AG04450 (cell line): Measurements from ENCODE around the gene APCDD1L. TPM values are rescaled to one million over a fixed set of nuclear protein-coding genes. Genes with fewer than 3 reads are reported as not detected.
"Not testable (repeated sequence)": the region's sequence is repeated elsewhere in the genome, so short reads cannot be mapped to it uniquely, and the experiment has no call there.

ENCODE experiments used
- CTCF ChIA-PET: fragments of 300-600, 350-600 bp; formaldehyde crosslinking; extraction: SDS; loops from one replicate; lab custom pipeline; 2022; ENCODE audit warnings: antibody characterized with exemption, inconsistent platforms; lab: Charles Lee
- POLR2A ChIA-PET: fragments of 350-600 bp; formaldehyde crosslinking; extraction: SDS; loops from one replicate; lab custom pipeline; 2021; ENCODE audit warnings: antibody characterized with exemption, inconsistent platforms; lab: Yijun Ruan, JAX
- DNase-seq: peaks from one replicate; pipeline ENCODE4 v3.0.0-alpha.2; 2011; ENCODE audit warnings: low read depth, low spot score
- H3K27ac ChIP-seq: one replicate; pipeline ENCODE4 v1.5.1; 2012; ENCODE audit warnings: low read depth, low read length, control low read depth
- H3K27me3 ChIP-seq: one replicate; pipeline ENCODE4 v1.6.0; 2012; ENCODE audit warnings: low read length; ENCODE audit not compliant: control insufficient read depth, insufficient read depth
- H3K4me3 ChIP-seq: 2 replicates; pipeline ENCODE4 v1.5.1; 2011; ENCODE audit warnings: mild to moderate bottlenecking, low read depth, low read length, control low read depth
- H3K9me3 ChIP-seq: 2 replicates; pipeline ENCODE4 v1.5.1; 2012; ENCODE audit warnings: low read length; ENCODE audit not compliant: control insufficient read depth, insufficient read depth
- polyA plus RNA-seq: library from polyadenylated mRNA; depleted of rRNA; stranded (reverse); fragments of >200 nt; gene quantifications from 2 replicates; pipeline ENCODE4 v1.2.3, GENCODE V29; 2011
- TF ChIP-seq, protein P1 (sequence below): IDR thresholded peaks from 2 replicates; pipeline ENCODE4 v1.5.1; 2011; ENCODE audit warnings: low read depth, low read length, control low read depth, inconsistent platforms

The APCDD1L gene
- polyA plus RNA-seq, 1 experiment, result 8.6 TPM

DNA sequence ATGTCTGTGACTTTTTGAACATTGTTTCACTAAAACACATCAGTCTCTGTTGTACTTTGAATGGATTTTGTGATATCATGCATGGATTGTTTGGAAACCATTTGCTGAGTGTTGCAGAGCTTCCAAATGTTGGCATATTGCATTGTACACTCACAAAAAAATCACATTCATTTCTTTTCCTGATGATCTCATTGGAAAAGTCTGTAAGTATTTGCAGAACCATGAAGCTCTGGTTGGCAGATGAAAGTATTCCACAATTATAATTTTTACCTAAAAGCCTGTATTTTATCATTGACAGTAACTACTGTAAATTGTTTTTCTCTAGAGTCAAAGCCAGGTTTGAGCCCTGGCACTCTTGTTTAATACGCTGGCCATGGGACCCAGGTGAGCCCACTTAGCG, 84.1 kb downstream of the APCDD1L start:
- POLR2A ChIA-PET, result no interaction called here
- TF ChIP-seq, protein P1, sequence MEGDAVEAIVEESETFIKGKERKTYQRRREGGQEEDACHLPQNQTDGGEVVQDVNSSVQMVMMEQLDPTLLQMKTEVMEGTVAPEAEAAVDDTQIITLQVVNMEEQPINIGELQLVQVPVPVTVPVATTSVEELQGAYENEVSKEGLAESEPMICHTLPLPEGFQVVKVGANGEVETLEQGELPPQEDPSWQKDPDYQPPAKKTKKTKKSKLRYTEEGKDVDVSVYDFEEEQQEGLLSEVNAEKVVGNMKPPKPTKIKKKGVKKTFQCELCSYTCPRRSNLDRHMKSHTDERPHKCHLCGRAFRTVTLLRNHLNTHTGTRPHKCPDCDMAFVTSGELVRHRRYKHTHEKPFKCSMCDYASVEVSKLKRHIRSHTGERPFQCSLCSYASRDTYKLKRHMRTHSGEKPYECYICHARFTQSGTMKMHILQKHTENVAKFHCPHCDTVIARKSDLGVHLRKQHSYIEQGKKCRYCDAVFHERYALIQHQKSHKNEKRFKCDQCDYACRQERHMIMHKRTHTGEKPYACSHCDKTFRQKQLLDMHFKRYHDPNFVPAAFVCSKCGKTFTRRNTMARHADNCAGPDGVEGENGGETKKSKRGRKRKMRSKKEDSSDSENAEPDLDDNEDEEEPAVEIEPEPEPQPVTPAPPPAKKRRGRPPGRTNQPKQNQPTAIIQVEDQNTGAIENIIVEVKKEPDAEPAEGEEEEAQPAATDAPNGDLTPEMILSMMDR, result no peak
- DNase-seq, result no peak
- H3K4me3 ChIP-seq, result no peak overlapping the region
- no peak overlapping the region for H3K27ac ChIP-seq
- CTCF ChIA-PET, result interaction anchor here (0.9 to 1.4 kb wide), 2 partner anchors 42 to 220 kb away, joined by 3 to 4 read pairs; partner anchors contain the start of genes STX16 and VAPB
- no peaks in the 10 kb centered on the region for H3K9me3 ChIP-seq
- H3K27me3 ChIP-seq, result no peaks in the 10 kb centered on the region

DNA sequence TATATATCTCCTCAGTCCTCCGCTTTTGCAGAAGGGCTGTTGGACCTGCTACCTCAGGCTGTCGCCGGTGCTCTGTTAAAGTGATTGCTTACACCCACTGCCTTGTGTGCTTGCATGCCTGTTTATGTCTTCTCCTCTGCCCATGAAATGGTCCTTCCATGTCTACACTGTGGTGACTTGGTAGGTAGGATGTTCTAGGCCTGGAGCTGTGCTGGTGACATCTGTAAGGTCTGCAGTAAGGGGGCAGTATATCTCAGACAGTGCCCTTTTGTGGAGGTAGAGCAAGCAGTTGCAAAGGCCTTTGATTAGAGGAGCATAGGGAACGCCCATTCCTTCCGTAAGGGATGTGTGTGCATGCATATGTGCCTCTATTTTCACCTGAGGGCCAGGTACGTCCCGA, 85.9 kb downstream of the APCDD1L start:
- ChIA-PET POLR2A (no interaction called here), CTCF (interaction anchor here (1.2 to 1.6 kb wide), 2 partner anchors 18 to 222 kb away, joined by 3 to 4 read pairs; partner anchors contain the start of gene STX16)
- Histone ChIP-seq H3K9me3 (no peaks in the 10 kb centered on the region), H3K27ac (no peak overlapping the region), H3K4me3 (no peak overlapping the region), H3K27me3 (no peaks in the 10 kb centered on the region)
- TF ChIP-seq, protein P1, result no peak
- no peak for DNase-seq

DNA sequence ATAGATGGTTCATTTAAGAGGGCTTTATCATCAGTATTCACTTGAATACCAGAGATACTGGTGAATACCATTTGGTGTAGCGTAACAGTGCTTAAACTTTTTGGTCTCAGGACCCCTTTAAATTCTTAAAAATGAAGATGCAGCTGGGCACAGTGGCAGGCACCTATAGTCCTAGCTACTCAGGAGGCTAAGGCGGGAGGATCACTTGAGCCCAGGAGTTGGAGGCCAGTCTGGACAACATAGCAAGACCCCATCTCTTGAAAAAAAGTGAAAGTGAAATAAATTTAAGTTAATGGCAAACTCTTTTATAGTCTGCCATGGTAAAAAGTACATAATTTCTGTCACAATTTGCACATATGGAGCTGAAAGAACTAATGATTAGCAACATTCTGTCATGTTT, 86.8 kb downstream of the APCDD1L start:
- H3K4me3 ChIP-seq, result no peak overlapping the region
- no peaks in the 10 kb centered on the region for H3K27me3 ChIP-seq
- no peak for DNase-seq
- ChIA-PET CTCF (interaction anchor here (1.2 kb wide), 1 partner anchor 19 kb away, joined by 3 read pairs; no protein-coding TSS in a partner anchor), POLR2A (no interaction called here)
- no peak overlapping the region for H3K27ac ChIP-seq
- TF ChIP-seq, protein P1, result no peak
- H3K9me3 ChIP-seq, result no peaks in the 10 kb centered on the region

DNA sequence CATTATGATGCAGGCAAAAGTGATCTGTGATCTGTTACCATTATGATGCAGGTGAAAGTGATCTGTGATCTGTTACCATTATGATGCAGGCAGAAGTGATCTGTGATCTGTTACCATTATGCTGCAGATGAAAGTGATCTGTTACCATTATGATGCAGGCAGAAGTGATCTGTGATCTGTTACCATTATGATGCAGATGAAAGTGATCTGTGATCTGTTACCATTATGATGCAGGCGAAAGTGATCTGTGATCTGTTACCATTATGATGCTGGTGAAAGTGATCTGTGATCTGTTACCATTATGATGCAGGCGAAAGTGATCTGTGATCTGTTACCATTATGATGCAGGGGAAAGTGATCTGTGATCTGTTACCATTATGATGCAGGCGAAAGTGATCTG, 87.6 kb downstream of the APCDD1L start:
- POLR2A ChIA-PET, H3K4me3 ChIP-seq, H3K9me3 ChIP-seq, CTCF ChIA-PET, H3K27me3 ChIP-seq, DNase-seq, H3K27ac ChIP-seq: not testable (repeated sequence)

DNA sequence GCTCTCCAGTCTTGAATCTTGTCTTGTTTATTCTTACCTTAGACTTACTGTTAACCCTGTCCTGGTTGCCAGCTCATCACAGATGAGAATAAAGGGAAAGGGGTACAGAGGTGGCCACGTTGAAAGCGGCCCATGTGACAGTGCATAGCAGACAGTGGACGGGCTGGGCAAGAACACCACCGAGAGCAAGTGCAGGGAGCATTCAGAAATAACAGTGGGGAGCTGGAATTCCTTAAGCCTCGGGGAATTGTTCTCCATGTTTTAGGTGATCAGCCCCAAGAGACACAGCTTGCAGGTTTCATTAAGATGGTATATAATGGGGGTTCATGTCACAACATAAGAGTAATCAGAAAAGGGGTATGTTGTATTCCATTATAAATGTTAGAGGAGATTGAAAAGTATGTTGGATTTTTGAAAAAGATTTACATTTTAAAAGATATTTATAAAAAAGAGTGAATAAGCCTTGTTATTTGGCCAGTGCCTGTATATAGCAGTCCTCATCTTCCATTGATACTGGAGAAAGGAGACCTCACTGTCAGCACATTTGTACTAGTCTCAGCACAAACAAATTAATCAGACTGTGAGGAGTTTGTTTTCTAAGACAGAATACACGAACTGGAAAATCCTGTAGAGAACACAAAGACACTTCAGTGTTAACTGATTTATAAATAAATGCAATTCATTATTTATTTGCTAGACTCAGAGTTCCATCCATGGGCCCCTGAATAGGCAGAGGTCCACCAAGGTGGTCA, 90.8 kb downstream of the APCDD1L start:
- Histone ChIP-seq H3K27ac (no peak overlapping the region), H3K27me3 (no peaks in the 10 kb centered on the region), H3K9me3 (no peaks in the 10 kb centered on the region), H3K4me3 (no peak overlapping the region)
- DNase-seq, result no peak
- CTCF ChIA-PET, result interaction anchor here (1.2 to 1.7 kb wide), 3 partner anchors 10 to 23 kb away, joined by 3 to 10 read pairs (median 3); no protein-coding TSS in a partner anchor
- POLR2A ChIA-PET, result no interaction called here
- TF ChIP-seq, protein P1, result no peak
